SKM-1 (cell line): ENCODE measurements around the gene CNN1.

Experiments used
- DNase-seq: peaks from one replicate; lab custom pipeline; 2025; ENCODE audit not compliant: unreplicated experiment; lab: John Stamatoyannopoulos, UW

Gene CNN1

GRCh38 chr19:11534538-11534937, 4.1 kb upstream of the CNN1 start:
- no peak for DNase-seq

- no peak for DNase-seq
These were observed 3.7 kb upstream of the CNN1 start for GRCh38 chr19:11534948-11535347.

DNA sequence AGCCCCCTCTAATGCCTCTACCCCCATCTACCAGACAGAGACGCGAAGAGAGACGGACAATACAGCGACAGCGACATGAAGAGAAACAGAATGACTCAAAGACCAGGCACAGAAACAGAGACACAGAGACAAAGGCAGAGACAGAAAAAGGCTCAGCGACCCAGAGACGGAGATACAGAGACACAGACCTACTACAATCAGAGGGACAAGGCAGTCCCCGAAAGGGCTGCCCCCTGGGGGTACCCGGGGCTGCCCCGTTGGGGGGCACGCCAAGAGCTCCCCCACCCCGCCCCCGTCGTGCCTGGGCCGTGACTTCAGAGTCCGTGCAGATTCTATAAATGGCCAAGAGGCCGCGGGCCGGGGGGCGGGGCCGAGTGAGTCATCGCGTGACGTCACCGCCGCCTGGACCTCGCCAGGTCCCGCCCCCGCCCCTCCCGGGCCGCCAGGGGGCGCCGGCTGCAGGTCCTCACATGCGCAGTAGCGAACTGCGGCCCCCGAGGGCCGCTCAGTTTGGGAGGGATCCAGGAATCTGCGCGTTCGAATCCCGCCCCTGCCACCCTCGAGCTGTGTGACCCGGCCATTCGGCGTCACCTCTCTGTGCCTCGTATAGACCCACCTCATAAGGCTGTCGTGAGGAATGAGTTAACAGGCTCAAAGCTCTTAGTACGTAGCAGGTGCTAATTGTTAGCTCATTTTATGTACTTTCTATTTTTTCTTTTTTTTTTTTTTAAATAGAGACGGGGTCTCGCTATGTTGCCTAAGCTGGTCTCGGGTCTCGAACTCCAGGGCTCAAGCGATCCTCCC, 2.7 kb upstream of the CNN1 start:
- peak; percentile 60 for DNase-seq

DNA sequence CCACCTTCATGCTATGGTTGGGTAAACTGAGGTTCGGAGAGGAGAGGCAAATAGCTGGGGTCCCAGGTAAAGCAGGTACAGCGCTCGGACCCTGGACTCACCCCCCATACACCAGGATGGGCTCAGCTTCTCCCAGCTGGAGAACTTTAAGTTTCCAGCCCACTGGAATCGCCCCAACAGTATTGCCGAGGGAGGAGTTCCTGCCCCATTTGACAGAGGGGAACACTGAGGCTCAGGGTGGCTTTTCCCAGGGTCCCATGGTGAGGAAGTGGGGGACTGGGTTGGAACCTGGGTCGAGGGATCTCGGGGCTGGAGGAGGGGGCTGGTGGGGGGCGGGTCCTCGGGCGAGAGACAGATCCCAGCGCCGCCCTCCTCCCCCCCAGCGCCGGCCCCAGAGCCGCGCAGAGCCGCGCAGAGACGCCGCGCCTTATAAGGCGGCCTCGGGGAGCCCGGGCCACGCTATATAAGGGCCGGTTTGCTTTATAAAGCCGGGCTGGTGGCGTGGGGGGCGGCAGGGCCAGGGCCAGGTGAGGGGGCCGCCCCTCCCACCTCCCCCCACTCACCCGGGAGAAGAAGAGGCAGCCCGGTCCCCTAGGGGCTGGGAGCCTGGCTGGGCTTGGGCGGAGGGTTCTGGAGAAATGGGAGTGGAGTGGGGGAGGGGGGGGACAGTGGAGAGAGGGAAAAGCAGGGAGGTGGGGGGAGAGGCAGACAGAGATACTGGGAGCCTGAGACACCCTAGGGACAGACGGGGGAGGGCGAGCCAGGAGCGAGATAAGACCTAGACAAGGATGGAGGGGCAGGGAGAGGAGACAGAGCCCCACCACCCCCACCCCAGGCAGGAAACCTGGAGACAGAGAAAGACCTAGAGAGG, 1.1 kb downstream of the CNN1 start:
- DNase-seq, result no peak

- DNase-seq, result no peak
These were observed 2.0 kb downstream of the CNN1 start for GRCh38 chr19:11540645-11541044.

GRCh38 chr19:11541238-11541637, 2.6 kb downstream of the CNN1 start:
- DNase-seq, result no peak

DNA sequence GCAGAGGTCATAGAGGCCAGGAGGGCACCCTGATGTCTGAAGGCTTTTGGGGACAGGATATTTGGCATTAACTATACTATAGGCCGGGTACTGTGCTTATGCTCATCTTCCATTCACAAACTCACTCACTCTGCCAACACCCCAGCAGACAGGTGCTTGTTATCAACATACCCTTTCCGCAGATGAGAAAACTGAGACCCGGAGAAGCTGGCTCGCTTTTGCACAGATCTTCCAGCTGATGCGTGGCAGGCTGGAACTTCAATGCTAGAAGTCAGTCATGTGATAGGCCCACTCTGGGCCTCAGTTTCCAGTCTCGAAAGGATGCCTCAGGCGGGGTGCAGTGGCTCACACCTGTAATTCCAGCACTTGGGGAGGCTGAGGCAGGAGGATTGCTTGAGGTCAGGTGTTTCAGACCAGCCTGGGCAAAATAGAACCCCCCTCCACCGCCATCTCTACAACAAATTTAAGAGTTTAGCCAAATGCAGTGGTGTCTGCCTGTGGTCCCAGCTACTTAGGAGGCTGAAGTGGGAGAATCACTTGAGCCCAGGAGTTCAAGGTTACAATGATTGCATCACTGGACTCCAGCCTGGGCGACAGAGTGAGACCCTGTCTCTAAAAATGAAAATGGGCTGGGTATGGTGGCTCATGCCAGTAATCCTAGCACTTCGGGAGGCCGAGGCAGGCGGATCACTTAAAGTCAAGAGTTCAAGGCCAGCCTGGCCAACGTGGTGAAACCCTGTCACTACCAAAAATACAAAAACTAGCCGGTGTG, 9.5 kb downstream of the CNN1 start:
- DNase-seq, result no peak

GRCh38 chr19:11549386-11549953, 10.8 kb downstream of the CNN1 start:
- no peak for DNase-seq

DNA sequence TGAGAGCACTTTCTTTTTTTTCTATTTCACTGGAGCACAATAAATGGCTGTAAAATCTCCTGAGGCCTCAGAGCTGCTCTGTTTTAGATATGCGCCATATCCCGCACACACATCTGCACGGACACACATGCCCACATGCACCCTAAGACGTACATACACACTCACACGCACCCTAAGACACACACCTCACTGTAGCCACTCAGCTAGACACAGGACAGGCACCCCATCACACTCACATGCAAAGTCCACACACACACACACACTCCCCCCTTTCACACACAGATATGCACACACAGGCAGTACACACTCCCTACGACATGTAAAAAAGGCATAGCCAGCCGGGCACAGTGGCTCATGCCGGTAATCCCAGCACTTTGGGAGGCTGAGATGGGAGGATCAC, 11.6 kb downstream of the CNN1 start:
- no peak for DNase-seq

DNA sequence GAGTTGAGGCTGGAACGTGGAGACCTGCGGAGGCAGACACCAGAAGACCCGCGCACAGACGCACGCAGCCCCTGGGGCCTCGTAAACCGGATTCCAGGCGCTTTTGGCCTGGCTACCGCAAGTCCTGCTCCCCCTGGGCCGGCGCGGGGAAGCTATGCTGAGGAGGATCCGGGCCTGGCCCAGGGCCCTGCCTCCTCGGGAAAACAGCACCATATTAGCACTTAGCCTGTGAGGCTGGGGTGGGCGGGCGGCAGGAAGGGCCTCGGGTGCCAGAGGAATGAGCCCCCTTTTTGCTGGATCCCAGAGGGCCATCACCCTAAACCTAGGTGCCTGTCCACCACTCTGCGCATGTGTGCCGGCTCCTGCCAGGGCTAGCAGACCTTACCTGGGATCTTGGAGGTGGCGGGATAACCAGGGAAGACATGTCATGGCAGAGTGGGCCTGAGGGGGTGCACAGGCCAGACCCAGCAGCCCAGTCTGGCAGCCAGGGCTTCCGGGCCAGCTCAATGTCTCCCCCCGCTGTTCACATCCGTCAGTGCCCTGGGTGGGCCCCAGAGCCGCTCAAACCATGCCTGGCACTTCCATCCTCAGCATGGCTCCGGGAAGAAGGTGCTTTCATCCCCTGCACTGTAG, 13.1 kb downstream of the CNN1 start:
- DNase-seq, result no peak

GRCh38 chr19:11552666-11553372, 14.2 kb downstream of the CNN1 start:
- no peak for DNase-seq

DNA sequence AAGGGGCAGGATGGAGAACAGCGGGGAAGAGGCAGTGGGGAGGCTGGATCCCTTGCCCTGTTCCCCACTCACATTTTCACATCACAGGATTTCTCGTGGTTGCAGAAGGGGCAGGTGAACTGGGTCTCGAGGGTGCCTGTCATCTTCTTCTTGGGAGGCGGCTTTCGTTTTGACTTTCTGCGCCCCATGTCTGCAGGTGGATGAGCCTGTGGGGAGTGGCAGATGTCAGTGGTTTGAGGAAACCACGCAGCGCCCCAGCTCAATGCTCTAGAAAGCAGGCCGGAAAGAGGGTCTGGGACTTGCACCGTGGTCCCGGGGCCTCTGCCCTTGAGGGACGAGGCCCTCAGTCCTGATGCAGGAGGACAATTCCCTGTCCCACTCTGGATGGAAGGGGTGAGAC, 15.5 kb downstream of the CNN1 start:
- DNase-seq, result no peak

DNA sequence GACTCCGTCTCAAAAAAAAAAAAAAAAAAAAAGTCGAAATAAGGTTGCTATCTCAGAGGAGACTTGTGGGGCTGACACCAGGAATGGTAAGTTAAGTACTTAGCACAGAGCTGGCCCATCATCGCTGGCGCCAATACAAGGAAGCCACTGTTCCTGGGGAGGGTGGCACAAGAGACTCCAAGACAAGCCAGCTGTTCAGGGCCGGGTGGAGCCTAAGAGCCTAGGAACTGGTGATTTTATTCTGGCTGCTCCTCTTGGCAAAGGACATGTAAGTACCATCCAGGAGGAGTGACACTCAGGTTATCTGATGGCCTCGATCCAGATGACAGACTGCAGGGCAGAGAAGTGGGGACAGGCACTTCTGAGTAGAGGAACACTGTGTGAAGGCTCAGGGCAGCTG, 16.6 kb downstream of the CNN1 start:
- no peak for DNase-seq

DNA sequence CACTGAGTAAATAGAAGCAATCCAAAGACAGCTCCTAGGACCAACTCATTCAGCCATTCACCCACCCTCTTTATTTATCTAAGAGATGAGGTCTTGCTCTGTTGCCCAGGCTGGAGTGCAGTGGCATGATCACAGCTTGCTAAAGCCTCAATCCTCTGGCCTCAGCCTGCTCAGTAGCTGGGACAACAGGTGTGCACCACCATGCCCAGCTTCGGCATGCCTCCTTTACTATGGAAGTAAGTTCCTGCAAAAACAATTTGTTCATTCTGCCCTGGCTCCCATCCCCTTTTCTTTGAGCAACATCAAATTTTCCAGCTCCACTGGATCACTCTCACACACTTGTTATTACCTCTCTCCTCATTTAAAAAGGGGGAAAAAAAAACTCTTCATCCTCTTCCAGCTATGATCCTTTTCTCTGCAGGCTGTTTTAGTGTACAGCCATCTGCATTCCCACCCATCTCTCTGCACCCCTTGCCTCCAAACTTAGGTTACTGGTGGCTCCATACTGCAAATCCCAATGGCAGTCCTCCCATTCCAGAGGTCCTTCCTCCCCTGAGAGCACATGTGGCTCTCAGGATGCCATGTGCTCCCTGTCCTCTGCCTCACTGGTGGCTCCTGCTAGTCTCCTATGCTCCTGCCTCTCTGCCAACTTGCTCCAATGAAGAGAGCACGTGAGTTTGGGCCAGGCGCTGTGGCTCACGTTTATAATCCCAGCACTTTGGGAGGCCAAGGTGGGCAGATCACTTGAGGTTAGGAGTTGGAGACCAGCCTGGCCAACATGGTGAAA, 18.2 kb downstream of the CNN1 start:
- DNase-seq, result no peak

- peak; percentile 94 for DNase-seq
These were observed 20.5 kb downstream of the CNN1 start, which contains the start of gene ELOF1 for GRCh38 chr19:11558881-11559828. Gene ELOF1 (minus strand): TSS chr19:11559230. CDS start chr19:11554347, 4,883 bp downstream.

DNA sequence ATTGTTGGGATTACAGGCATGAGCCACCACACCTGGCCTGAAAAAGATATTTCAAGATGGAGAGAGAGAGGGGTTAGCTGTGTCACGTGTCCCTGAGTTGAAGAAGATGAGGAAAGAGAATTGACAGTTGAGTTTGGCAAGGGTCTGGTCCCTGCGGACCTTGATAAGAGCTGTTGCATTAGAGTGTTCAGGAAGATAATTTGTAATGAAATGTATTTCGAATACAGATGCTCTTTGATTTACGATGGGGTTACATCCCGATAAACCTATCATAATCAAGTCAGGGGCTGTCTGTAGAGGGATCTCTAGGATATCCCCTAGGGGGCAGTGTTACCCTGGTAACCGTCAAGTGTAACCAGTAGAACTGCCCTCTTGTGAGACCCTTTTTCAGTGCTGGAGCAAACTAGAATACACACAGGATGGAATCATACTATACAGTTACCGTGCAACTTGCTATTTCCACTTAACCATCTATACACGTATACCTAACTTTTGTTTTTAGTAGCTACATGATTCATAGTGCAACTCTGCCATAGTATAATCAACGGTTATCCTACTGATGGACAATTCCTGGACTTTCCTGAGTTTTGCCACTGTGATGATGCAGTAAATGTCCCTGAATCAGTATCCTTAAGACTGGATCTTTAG, 21.9 kb downstream of the CNN1 start:
- peak; percentile 54 for DNase-seq

DNA sequence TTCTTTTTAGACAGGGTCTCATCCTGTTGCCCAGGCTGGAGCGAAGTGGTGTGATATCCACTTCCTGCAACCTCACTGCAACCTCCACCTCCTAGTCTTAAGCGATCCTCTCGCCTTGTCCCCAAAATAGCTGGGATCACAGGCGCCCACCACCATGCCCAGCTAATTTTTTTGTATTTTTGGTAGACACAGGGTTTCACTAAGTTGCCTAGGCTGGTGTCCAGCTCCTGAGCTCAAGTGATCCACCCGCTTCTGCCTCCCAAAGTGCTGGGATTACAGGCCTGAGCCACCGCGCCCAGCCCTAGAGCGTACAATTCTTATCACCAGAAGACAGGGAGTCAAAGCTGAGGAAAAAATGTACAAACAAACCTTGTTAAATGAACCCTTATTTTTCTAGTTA, 24.9 kb downstream of the CNN1 start:
- DNase-seq, result no peak
